Measurements from ENCODE around the gene ENGASE.

- TF ChIP-seq, protein P1, sequence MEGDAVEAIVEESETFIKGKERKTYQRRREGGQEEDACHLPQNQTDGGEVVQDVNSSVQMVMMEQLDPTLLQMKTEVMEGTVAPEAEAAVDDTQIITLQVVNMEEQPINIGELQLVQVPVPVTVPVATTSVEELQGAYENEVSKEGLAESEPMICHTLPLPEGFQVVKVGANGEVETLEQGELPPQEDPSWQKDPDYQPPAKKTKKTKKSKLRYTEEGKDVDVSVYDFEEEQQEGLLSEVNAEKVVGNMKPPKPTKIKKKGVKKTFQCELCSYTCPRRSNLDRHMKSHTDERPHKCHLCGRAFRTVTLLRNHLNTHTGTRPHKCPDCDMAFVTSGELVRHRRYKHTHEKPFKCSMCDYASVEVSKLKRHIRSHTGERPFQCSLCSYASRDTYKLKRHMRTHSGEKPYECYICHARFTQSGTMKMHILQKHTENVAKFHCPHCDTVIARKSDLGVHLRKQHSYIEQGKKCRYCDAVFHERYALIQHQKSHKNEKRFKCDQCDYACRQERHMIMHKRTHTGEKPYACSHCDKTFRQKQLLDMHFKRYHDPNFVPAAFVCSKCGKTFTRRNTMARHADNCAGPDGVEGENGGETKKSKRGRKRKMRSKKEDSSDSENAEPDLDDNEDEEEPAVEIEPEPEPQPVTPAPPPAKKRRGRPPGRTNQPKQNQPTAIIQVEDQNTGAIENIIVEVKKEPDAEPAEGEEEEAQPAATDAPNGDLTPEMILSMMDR (IDR thresholded peaks at IDR 0.05), result no peak
- TF ChIP-seq POLR2A (IDR thresholded peaks at IDR 0.05), result no peak
These were observed 27.7 kb upstream of the ENGASE start for GRCh38 chr17:79046916-79047280.

Data from lower leg skin (tissue), 3 donors.